Astrocyte (in vitro differentiated cells and primary cell): ENCODE results near the gene CPHXL2.

Source experiments
- EZH2 ChIP-seq: IDR thresholded peaks from 2 replicates; pipeline ENCODE4 v1.6.1; 2012; ENCODE audit warnings: mild to moderate bottlenecking, low read length, inconsistent platforms; ENCODE audit not compliant: insufficient read depth
- TF ChIP-seq, protein P1 (sequence below): IDR thresholded peaks from 2 replicates; pipeline ENCODE4 v1.5.1; 2011; ENCODE audit warnings: low read depth, mild to moderate bottlenecking, inconsistent platforms, low read length, moderate library complexity; ENCODE audit not compliant: insufficient read depth

DNA sequence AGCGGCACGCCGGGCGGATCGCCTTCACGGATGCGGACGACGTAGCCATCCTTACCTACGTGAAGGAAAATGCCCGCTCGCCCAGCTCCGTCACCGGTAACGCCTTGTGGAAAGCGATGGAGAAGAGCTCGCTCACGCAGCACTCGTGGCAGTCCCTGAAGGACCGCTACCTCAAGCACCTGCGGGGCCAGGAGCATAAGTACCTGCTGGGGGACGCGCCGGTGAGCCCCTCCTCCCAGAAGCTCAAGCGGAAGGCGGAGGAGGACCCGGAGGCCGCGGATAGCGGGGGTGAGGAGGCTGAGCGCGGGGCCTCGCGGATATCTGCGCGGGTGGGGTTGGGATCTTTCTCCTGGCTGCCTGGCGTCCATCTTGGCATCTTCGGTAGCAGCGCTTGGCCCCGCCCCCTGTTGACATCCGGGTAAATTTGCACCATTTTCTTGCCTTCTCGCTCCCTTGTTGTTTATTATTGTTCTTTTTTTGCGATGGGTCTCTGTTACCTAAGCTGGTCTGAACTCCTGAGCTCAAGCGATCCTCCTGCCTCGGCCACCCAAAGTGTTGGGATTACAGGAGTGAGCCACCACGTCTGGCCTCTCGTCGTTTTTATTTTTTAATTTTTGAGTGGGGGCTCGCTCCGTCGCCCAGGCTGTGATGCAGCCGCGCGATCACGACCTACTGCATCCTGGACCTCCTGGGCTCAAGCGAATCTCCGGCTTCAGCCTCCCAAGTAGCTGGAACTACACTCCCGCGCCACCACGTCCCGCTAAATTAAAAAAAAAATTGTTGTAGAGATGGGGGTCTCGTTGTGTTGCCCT is 28.3 kb downstream of the CPHXL2 start:
- TF ChIP-seq, protein P1, sequence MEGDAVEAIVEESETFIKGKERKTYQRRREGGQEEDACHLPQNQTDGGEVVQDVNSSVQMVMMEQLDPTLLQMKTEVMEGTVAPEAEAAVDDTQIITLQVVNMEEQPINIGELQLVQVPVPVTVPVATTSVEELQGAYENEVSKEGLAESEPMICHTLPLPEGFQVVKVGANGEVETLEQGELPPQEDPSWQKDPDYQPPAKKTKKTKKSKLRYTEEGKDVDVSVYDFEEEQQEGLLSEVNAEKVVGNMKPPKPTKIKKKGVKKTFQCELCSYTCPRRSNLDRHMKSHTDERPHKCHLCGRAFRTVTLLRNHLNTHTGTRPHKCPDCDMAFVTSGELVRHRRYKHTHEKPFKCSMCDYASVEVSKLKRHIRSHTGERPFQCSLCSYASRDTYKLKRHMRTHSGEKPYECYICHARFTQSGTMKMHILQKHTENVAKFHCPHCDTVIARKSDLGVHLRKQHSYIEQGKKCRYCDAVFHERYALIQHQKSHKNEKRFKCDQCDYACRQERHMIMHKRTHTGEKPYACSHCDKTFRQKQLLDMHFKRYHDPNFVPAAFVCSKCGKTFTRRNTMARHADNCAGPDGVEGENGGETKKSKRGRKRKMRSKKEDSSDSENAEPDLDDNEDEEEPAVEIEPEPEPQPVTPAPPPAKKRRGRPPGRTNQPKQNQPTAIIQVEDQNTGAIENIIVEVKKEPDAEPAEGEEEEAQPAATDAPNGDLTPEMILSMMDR = no peak
- no peak for TF ChIP-seq EZH2
